HL-60/S4 (cell line): ENCODE measurements around the gene GORASP1.

ENCODE experiments used
- in situ Hi-C: fragments of 300-500 bp; cut with MboI; formaldehyde crosslinking; loops from 2 replicates; pipeline ENCODE4 v1.14.3; 2022; ENCODE audit warnings: low sequenced_read_pairs

Gene GORASP1

DNA sequence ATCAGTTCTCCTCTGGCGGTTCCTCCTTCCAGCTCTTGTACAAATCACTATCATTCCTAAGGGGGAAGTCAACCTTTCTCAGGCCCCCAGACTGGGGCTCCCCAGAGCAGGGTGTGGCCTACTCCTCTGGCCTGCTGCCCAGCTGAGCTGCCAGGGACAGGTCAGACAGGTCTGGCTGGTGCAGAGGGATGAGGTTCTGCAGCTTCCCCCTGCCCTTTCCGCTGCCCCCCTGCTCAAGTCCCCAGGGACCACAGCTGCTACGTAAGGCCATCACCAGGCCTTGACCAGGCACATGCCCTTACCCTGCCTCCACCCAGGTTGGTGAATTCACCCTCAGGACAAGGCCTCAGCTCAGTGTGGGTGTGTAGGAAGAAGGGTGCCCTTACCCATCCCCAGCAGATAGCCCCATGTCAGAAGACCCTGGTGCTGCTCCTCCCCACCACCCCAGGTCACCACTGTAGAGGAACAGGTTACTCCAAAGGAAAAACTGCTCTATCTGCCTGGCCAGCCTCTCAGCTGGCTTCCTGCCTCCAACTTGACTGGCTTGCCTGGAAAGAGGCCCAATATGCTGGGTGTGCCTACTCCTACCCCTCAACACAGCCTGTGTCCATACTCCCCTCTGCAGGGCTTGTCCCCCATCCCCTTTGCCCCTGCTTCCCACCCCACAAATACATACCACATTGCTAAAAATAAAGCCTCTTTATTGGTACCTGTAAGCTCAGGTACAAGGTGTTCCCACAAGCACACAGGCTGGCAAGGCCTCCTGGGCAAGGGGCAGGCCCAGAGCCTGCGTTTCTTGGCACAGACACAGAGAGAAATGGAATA is 34.0 kb upstream of the GORASP1 start:
- in situ Hi-C loops, result no loop called here

DNA sequence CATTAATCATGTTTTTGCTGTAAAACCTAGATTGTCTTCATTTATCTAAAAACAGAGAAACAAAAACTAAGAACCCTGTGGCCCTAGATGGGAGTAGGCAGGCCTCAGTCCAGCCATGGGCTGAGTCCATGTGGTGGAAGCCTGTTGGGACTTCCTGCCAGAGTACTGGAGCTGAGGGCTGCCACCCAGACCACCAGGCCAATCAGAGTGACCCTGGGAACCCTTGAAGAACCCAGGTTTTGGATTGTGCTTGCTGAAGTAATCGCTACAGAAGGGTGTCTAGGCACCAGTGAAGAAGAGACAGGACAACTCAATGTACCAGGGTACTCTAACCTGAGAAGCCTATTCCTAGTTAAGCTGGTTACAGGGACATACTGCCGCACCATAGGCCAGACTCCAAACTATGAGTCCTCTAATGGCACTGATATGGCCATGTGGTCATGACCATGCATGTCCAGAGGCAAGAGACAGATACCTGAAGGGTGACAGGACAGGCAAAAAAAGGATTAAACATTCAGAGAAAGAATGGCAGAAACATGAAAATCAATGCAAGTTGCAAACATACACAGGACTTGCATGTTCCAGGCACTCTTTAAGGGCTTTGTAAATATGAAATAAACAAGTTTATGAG is 33.0 kb upstream of the GORASP1 start:
- in situ Hi-C loops, result no loop called here

DNA sequence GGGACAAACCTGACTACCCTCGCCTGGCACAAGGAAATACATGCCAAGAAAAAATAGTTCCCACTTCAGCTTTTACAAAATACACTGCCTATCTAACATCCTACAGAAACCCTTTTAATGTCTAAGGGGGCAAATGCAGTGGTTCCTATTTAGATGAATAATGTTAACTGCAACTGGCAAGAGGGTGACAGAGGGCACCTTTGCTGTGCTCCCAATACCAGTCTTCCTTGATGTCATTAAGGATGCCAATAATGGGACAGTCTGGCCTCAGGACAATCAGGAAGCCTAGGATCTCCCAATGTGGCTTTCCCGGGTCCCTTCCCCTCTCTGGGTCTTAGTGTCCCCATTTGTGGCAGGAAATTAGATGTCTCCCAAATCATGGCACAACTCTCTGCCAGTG is 32.0 kb upstream of the GORASP1 start:
- in situ Hi-C loops, result no loop called here

DNA sequence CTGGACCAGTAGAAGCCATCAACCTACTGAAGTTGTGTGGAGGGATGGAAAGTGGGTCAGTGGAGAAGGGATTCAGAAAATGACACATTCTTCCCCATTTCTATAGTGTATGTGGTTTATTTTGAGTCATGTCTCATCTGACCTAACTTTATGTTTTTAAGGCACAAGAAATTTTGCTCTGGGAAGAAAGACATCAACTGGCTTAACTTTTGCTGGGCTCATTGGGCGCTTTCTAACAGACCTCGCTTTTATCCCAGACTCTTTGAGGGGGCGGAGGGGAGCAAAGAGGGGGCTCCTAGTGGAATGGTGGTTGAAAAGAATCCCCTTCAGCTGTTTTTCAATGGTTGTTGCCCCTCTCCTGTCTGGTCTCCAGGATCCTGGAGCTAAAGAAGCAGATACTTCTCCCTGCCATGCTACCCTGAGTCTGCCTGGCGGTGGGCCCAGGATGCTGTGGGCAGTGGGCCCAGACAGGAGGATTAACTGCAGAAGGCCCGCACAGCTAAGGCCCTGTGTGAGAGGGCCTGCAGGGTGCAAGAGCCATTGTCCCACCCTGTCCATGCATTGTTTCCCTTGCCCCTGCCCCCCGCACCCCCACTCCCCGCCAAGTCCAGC is 31.5 kb upstream of the GORASP1 start:
- in situ Hi-C loops, result no loop called here

DNA sequence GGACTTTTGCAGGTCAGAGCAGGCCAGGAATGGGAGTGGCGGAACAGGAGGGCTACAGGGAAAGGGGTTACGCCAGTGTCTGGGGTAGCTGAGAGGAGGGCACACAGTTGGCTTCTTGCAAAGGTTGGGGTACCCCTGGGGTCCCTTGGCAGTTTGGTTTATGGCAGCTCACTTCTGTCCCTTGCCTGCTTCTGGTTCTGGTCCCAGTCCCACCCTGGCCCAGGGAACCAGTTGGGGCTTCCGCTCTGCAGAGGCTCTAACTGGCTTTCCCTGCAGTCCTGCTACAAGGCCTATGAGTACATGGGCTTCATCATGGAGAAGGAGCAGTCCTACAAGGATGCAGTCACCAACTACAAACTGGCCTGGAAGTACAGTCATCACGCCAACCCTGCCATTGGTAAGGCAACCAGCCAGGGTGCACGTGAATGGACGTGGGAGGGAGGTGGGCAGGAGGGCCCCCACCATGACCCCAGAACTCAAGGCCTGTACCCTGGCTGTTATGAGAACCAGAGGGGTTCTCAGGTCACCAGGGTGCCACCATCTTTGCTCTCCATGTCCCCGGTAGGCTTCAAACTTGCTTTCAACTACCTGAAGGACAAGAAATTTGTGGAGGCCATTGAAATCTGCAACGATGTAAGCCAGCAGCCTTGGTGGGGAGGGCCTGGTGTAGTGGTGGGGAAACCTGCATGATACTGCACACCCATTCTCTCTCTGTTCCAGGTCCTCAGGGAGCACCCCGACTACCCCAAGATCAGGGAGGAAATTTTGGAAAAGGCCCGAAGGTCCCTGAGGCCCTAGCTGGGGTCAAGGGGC is 30.8 kb upstream of the GORASP1 start:
- in situ Hi-C loops, result no loop called here

DNA sequence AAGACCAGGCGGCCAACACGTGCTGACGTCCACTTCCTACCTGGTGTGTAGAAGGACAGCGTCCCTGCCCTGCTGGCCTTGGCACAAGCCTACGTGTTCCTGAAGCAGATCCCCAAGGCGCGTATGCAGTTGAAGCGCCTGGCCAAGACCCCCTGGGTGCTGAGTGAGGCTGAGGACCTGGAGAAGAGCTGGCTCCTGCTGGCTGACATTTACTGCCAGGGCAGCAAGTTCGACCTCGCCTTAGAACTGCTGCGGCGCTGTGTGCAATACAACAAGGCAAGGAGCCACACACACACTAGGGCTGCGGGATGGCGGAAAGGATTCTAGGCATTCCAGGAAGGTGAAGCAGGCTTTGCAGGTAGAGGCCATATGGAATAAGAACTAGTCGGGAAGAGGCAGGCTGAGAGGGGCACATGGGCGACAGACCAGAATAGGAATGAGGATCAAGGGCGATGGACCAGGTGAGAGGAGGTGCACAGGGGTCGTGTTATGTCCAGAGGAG is 30.1 kb upstream of the GORASP1 start:
- in situ Hi-C loops, result no loop called here

DNA sequence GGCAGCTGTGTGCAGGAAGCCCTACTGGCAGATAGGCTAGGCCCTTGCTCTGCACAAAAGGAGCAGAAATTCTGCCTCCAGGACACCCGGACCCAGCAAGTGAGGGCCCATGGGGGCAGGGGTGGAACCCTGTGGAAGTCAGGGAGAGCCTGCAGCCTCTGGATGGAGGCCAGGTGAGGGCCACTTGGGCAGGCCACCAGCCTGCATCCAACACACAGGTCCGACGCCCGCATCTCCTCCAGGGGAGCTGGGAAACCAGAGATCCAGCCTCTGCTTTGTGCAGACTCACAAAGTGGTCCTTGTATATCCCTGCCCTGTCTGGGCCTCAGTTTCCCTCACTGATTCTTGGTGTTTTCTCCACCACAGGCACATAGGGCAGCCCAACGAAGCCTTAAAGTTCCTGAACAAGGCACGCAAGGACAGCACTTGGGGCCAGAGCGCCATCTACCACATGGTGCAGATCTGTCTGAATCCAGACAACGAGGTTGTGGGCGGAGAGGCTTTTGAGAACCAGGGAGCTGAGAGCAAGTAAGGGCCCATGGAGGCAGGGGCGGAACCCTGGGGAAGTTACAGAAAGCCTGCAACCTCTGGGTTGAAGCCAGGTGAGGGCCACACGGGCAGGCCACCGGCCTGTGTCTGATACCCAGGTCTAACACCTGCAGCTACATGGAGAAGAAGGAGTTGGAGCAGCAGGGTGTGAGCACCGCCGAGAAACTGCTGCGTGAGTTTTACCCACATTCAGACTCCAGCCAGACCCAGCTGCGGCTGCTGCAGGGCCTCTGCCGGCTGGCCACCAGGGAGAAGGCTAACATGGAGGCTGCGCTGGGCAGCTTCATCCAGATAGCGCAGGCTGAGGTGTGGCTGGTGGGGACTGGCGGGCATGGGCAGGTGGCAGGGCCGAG is 29.4 kb upstream of the GORASP1 start:
- in situ Hi-C loops, result no loop called here

DNA sequence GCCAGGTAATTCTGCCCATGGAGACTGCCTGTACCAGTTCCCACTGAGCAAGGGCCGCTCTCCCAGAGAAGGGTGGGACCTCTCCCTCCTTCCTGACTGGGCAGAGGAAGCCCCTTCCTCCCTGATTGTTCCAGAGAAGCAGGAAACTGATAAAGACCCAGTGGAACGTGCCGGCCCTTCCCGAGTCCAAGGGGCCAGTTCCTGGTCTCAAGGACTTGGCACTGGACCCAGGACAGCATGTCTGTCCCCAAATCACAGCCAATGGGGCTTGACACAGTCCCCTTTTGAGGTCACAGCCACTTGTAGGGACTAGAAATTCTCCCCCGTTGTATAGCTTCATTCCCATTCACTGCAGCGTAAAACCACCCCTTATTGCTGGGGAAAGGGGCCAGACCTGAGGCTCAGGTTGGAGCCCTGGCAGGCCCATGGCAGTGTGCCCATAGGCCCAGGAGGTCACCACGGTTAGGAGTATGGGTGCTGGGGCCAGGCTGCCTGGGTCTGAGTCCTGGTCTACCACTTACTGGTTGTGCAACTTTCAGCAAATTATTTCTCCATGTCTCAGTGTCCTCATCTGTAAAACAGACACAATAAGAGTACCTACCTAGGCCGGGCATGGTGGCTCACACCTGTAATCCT is 27.9 kb upstream of the GORASP1 start:
- in situ Hi-C loops, result no loop called here

DNA sequence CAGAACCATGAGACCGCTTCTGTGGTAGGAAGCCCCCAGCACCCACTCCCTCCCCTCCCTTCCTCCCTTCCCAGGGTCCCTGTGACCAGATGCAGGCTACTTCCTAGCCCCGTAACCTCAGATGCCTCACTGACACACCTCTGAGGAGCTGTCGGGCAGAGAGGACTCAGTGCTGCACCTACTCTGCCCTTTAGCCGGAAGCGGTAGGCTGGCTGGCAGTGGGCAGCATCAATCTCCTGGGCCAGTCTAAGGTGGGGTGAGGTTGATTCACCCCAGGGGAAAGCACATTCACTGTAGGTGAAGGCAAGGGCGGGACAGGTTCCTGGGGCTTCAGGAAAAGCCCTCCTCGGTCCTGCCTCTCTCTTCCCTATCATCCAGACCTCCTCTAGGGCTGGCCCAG is 26.9 kb upstream of the GORASP1 start:
- in situ Hi-C loops, result no loop called here

DNA sequence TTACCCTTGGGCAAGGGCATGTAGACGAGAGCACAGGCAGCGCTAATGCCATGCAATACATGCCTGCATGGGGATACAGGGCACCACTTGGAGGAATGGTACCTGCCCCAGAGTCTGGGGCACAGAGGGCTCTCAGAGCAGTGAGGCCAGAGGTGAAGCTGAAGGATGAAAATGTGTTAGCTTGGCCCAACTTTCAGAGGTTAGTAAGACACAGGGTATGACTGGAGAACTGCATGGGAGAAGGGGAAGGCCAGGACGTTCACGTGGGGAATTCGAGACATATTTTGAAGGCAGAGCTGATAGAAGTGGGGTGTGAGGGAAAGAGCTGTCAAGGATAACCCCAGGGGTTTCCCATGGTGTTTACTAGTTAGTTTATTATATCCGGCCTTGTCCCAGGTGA is 26.4 kb upstream of the GORASP1 start:
- in situ Hi-C loops, result no loop called here

DNA sequence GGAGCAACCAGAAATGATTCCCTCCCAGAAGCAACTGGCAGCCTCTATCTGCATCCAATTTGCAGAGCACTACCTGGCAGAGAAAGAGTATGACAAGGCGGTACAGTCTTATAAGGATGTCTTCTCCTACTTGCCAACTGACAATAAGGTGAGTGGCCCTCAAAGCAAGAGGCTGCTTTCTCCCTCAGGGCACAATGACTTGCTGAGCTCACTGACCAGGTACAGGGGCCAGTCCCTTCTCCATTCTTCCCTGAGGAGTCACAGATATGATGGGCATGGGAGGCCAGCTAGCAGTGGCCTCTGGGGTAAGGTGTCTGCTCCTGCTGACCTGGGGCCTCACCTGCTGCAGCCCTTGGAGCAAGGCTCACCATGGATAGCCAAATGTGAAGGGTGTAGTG is 25.7 kb upstream of the GORASP1 start:
- in situ Hi-C loops, result no loop called here

DNA sequence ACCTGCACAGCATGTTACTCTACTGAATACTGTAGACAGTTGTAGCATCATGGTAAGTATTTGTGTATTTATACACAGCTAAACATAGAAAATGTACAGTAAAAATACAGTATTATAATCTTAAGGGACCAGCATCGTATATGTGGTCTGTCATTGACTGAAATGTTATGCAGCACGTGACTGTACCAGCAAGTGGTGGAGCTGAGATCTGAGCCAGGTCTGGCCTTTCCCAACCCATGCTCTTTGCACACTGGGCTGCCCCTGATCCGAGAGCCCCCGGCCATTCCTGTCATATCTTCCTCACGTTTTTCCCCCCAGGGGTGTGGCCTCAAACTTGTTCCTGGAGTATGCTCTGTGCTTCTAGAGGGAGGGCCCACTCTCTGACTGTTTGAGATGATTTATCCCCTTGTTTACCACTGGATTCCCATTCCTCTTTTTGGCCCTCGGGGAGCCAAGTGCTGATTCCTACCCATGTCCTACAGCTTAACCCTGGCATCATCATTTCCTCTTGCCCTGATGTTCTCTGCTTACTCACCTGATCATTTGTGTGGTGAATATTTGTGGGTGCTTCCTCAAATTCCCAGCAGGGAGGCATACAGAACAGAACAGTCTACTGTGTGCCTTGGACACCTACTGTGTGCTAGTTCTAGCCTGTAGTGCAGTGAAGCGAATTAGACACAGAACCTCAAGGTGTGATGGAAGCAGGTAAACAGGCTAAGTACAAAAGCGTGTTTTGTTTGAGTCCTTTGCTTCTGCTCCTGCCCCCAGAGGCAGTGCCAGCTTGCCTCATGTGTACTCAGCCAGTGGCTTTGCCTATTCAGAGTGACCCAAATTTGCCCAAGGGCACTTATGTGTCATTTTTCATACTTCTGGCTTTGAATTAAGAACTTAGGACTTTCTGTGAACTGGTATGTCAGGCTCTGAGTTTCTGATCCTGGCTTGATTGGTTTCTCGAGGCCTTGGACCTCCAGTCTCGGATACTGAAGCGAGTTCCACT is 25.0 kb upstream of the GORASP1 start:
- in situ Hi-C loops, result no loop called here

DNA sequence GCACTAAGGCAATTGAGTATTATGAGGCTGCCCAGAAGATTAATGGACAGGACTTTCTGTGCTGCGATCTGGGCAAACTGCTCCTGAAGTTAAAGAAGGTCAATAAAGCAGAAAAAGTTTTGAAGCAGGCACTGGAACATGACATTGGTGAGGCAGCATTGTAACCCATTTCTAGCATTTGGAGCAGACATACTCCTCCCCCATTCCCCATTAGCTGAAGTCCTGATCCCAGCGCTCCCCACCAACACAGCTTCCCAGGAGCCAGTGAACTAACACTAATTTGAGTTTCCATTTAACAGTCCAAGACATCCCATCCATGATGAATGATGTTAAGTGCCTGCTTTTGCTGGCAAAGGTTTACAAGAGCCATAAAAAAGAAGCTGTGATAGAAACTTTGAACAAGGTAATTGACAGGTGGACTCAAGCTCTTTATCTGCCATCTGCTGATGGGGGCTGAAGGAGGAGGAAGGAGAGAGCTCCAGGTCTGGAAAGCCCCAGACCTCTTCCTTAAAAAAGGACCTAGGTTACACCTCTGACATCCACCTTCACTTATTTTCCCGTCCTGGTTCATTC is 23.4 kb upstream of the GORASP1 start:
- in situ Hi-C loops, result no loop called here

DNA sequence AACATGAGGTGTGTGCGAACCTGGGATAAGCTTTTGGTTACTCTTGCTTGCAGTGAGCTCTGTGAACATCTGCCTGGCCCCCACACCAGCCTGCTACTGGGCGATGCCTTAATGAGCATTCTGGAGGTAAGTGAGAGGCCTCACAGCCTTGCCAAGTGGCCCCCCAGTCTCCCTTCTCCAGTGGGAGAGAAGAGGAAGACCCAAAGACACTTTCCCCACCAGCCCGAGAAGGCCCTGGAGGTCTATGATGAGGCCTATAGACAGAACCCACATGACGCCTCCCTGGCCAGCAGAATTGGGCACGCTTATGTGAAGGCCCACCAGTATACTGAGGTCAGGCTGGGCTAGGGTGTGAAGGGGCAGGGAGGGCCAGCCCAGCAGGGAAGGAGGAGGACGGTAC is 22.6 kb upstream of the GORASP1 start:
- in situ Hi-C loops, result no loop called here

DNA sequence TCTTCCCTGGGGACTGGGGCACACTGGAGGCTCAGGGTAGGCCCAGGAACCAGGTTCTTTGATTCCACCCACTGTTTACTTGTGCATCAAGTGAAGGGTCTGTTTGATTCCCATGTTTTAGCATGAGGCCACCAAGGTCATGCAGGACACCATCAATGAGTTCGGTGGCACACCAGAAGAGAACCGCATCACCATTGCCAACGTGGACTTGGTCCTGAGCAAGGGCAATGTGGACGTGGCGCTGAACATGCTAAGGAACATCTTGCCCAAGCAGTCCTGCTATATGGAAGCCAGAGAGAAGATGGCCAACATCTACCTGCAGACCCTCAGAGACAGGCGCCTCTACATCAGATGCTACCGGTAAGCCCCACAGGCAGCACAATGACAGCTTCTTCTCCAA is 21.5 kb upstream of the GORASP1 start:
- in situ Hi-C loops, result no loop called here

DNA sequence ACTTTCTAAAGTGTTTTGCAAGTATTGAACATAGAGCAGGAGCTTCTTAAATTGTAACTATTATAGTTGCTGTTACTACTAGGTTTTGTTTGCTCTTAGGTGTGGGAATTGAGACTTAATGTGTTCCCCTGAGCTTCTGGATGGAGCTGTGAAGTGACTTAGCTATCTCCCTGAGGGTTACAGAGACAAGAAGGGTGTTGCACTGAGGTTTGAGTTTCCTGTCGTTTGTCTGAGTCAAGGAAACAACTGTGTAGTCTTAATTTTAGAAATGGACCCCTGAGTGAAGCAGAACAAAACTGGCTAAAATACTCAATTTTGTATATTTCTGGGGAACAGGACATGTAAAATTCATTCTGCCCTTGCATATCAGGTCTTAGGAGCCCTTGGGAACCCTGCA is 20.5 kb upstream of the GORASP1 start:
- in situ Hi-C loops, result no loop called here

DNA sequence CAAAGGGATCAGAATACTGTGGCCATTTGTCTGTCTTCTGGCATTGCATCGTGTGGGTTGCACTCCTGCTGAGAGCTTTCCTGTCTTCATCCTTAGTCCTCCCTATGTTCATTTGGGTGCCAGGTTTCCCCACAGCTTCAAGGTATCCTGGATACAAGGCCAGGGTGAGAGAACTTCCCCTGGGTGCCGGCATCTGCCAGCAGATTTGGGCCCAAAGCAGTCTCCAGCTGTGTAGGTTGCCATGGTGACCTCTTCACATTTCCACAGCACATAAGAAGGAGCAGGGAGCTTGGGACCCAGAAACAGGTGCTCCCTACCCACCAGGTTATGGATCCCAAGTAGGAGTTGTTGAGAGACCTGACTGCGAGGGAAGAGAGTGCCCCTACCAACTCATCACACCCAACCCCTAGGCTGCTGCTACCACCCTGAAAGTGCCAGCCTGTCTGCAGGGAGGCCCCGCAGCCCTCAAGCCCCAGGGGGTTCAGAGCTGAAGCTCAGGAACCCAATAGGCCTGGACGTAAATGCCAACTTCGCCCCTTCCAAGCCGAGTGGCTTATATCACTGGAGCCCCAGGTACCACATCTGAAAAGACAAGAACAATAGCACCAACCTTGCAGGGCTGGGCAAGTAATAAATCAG is 20.0 kb upstream of the GORASP1 start:
- in situ Hi-C loops, result no loop called here
